ENCODE measurements around the gene AP4B1. TPM values are rescaled to one million over a fixed set of nuclear protein-coding genes. Genes with fewer than 3 reads are reported as not detected.
"Not testable (repeated sequence)": the region's sequence is repeated elsewhere in the genome, so short reads cannot be mapped to it uniquely, and the experiment has no call there.

AP4B1 gene
- total RNA-seq, 1 experiment from 2014 or later = 11.1 TPM

DNA sequence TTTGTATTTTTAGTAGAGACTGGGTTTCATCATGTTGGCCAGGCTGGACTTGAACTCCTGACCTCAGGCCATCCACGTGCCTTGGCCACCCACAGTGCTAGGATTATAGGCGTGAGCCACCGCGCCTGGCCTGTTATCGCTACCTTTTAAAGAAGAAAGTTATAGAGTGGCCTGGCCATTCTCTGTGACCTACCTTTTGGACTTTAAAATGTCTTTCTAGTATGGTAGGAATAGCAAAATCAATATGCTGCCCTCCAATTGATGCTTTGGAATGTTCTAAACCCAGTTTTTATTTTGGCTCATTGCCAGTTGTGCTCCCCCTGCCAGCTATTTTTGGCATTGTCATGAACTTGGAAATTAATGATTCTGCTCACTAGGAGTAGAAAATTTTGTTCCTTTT is 44.4 kb upstream of the AP4B1 start:
- Histone ChIP-seq H3K27me3 (ENCODE audit: insufficient read depth, low read length) (no peaks in the 10 kb centered on the region), H3K9ac (ENCODE audit: low read length) (no peak overlapping the region), H3K4me3 (replicated peaks in 1 of 2; ENCODE audit: low read depth in 1 of 2, low read length in 2 of 2) (no peak overlapping the region), H3K9me3 (ENCODE audit: control insufficient read depth in 1 of 2, insufficient read depth in 1 of 2, low read depth in 1 of 2, low read length in 2 of 2) (no peaks in the 10 kb centered on the region), H3K4me2 (ENCODE audit: low read length) (no peak overlapping the region), H2AFZ (ENCODE audit: low read depth, low read length, poor library complexity, severe bottlenecking) (no peak overlapping the region), H3K4me1 (ENCODE audit: control insufficient read depth in 1 of 2, insufficient read depth in 2 of 2, low read length in 2 of 2) (peaks cover 2 to 3% of the 10 kb centered on the region in 2 experiments; a peak in 1 of 4 replicates), H3K36me3 (ENCODE audit: control insufficient read depth in 1 of 2, insufficient read depth in 2 of 2, low read length in 2 of 2) (no peaks in the 10 kb centered on the region), H3K9me2 (ENCODE audit: insufficient read depth) (no peaks in the 10 kb centered on the region), H4K20me1 (ENCODE audit: insufficient read depth) (no peaks in the 10 kb centered on the region), H3K79me2 (ENCODE audit: insufficient read depth, low read length) (peaks cover 59% of the 10 kb centered on the region), H3K27ac (ENCODE audit: low read depth, low read length) (no peak overlapping the region)
- ATAC-seq (no peak), DNase-seq (ENCODE audit: low read depth, low spot score) (no peak)
- ChIA-PET POLR2A (interaction anchor here (0.6 kb wide), 1 partner anchor 14 kb away, joined by 3 read pairs; no protein-coding TSS in a partner anchor), RAD21 (ENCODE audit: low non-redundant PET in 1 of 2, low total read pairs in 2 of 2, uncharacterized antibody in 2 of 2, unreplicated experiment in 2 of 2) (interaction anchor here in 1 of 2 experiments (0.7 kb wide), 1 partner anchor 351 kb away, joined by 3 read pairs; no protein-coding TSS in a partner anchor), CTCF (interaction anchor here (1.1 kb wide), 1 partner anchor 111 kb away, joined by 3 read pairs; no protein-coding TSS in a partner anchor)
- intact Hi-C loops (cut with micrococcal nuclease) = no loop called here
- TF ChIP-seq, protein P1, sequence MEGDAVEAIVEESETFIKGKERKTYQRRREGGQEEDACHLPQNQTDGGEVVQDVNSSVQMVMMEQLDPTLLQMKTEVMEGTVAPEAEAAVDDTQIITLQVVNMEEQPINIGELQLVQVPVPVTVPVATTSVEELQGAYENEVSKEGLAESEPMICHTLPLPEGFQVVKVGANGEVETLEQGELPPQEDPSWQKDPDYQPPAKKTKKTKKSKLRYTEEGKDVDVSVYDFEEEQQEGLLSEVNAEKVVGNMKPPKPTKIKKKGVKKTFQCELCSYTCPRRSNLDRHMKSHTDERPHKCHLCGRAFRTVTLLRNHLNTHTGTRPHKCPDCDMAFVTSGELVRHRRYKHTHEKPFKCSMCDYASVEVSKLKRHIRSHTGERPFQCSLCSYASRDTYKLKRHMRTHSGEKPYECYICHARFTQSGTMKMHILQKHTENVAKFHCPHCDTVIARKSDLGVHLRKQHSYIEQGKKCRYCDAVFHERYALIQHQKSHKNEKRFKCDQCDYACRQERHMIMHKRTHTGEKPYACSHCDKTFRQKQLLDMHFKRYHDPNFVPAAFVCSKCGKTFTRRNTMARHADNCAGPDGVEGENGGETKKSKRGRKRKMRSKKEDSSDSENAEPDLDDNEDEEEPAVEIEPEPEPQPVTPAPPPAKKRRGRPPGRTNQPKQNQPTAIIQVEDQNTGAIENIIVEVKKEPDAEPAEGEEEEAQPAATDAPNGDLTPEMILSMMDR (IDR thresholded peaks at IDR 0.05 in 2 of 3, conservative IDR thresholded peaks at IDR 0.05 in 1 of 3; ENCODE audit: borderline replicate concordance in 1 of 3, insufficient read depth in 1 of 3, low read depth in 2 of 3, low read length in 2 of 3) = peak in 2 of 3 experiments; percentile 44 to 54; a peak in 4 of 6 replicates
- no peak for TF ChIP-seq POLR2A (IDR thresholded peaks at IDR 0.05; ENCODE audit: borderline replicate concordance, extremely low read depth, insufficient read depth, insufficient read length)
- BruUV-seq (replicated peaks) = no TSS peak

DNA sequence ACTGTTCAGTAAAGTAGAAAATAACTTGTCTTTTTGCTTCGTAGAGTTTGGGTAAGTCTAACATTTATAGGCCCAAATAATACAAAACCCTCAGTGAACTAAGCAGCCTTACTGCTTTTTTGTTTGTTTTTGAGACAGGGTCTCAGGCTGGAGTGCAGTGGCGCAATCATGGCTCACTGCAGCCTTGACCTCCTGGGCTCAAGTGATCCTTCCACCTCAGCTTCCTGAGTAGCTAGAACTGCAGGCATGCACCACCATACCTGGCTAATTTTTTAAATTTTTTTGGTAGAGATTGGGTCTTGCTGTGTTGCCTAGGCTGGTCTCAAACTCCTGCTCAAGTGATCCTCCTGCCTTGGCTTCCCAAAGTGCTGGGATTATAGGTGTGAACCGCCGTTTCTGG is 43.6 kb upstream of the AP4B1 start:
- H3K36me3 ChIP-seq (ENCODE audit: control insufficient read depth in 1 of 2, insufficient read depth in 2 of 2, low read length in 2 of 2); H4K20me1 ChIP-seq (ENCODE audit: insufficient read depth); H3K9me3 ChIP-seq (ENCODE audit: control insufficient read depth in 1 of 2, insufficient read depth in 1 of 2, low read depth in 1 of 2, low read length in 2 of 2); H2AFZ ChIP-seq (ENCODE audit: low read depth, low read length, poor library complexity, severe bottlenecking); H3K9ac ChIP-seq (ENCODE audit: low read length); RAD21 ChIA-PET (ENCODE audit: low non-redundant PET in 1 of 2, low total read pairs in 2 of 2, uncharacterized antibody in 2 of 2, unreplicated experiment in 2 of 2); H3K4me3 ChIP-seq (replicated peaks in 1 of 2; ENCODE audit: low read depth in 1 of 2, low read length in 2 of 2); CTCF ChIA-PET; DNase-seq (ENCODE audit: low read depth, low spot score); H3K9me2 ChIP-seq (ENCODE audit: insufficient read depth); H3K4me1 ChIP-seq (ENCODE audit: control insufficient read depth in 1 of 2, insufficient read depth in 2 of 2, low read length in 2 of 2); POLR2A ChIA-PET; H3K27ac ChIP-seq (ENCODE audit: low read depth, low read length); H3K27me3 ChIP-seq (ENCODE audit: insufficient read depth, low read length); intact Hi-C loops (cut with micrococcal nuclease); H3K4me2 ChIP-seq (ENCODE audit: low read length); BruUV-seq (replicated peaks); ATAC-seq: not testable (repeated sequence)
- peaks cover 63% of the 10 kb centered on the region for H3K79me2 ChIP-seq (ENCODE audit: insufficient read depth, low read length)
